Loucy (cell line): ENCODE results near the gene CDS2.

ENCODE experiments used
- H2AFZ ChIP-seq: fragments of 200-600 bp; sonication (generic); 2 replicates; pipeline ENCODE4 v1.6.0; 2016; ENCODE audit warnings: antibody characterized with exemption, mild to moderate bottlenecking, low read length, moderate library complexity
- H3F3A ChIP-seq: fragments of 200-600 bp; 2 replicates; pipeline ENCODE4 v1.6.0; 2016; ENCODE audit warnings: antibody characterized with exemption, low read depth, mild to moderate bottlenecking
- H3K27me3 ChIP-seq: fragments of 200-600 bp; sonication (generic); 2 replicates; pipeline ENCODE4 v1.6.1; 2014; ENCODE audit warnings: low read length, mild to moderate bottlenecking; ENCODE audit not compliant: insufficient read depth, poor library complexity, severe bottlenecking
- H3K36me3 ChIP-seq: fragments of 200-600 bp; sonication (generic); 2 replicates; pipeline ENCODE4 v1.6.1; 2016; ENCODE audit warnings: low read length; ENCODE audit not compliant: insufficient read depth
- H3K4me1 ChIP-seq: fragments of 200-600 bp; sonication (generic); 2 replicates; pipeline ENCODE4 v1.5.1; 2014; ENCODE audit warnings: low read length, mild to moderate bottlenecking; ENCODE audit not compliant: insufficient read depth, poor library complexity, severe bottlenecking
- H3K4me2 ChIP-seq: fragments of 200-600 bp; sonication (generic); 2 replicates; pipeline ENCODE4 v1.6.0; 2014; ENCODE audit warnings: antibody characterized with exemption, low read length, low read depth, mild to moderate bottlenecking; ENCODE audit not compliant: poor library complexity, severe bottlenecking
- H3K4me3 ChIP-seq: fragments of 200-600 bp; sonication (generic); 2 replicates; pipeline ENCODE4 v1.5.1; 2014; ENCODE audit warnings: low read length, mild to moderate bottlenecking, mixed read lengths; ENCODE audit not compliant: poor library complexity, severe bottlenecking
- H3K79me2 ChIP-seq: fragments of 200-600 bp; sonication (generic); 2 replicates; pipeline ENCODE4 v1.6.1; 2014; ENCODE audit warnings: low read length; ENCODE audit not compliant: insufficient read depth
- H3K9ac ChIP-seq: fragments of 200-600 bp; sonication (generic); 2 replicates; pipeline ENCODE4 v1.6.0; 2014; ENCODE audit warnings: mild to moderate bottlenecking, low read depth, low read length, moderate library complexity; ENCODE audit not compliant: poor library complexity, severe bottlenecking
- H3K9me2 ChIP-seq: fragments of 200-600 bp; sonication (generic); replicated peaks from 2 replicates; pipeline ENCODE4 v1.6.1; 2016; ENCODE audit warnings: low read depth, low read length, mixed read lengths
- H3K9me3 ChIP-seq: fragments of 200-600 bp; sonication (generic); 2 replicates; pipeline ENCODE4 v1.6.1; 2014; ENCODE audit warnings: mild to moderate bottlenecking, antibody characterized with exemption, low read length, low read depth; ENCODE audit not compliant: insufficient read depth
- H4K20me1 ChIP-seq: fragments of 200-600 bp; sonication (generic); 2 replicates; pipeline ENCODE4 v1.6.0; 2014; ENCODE audit warnings: antibody characterized with exemption, low read length, mild to moderate bottlenecking; ENCODE audit not compliant: insufficient read depth, poor library complexity, severe bottlenecking
- CTCF ChIP-seq: fragments of 200-600 bp; sonication (generic); conservative IDR thresholded peaks from 2 replicates; pipeline ENCODE4 v1.5.1; 2014; ENCODE audit warnings: mild to moderate bottlenecking, antibody characterized with exemption, low read length
- EZH2phosphoT487 ChIP-seq: fragments of 200-600 bp; IDR thresholded peaks from 2 replicates; pipeline ENCODE4 v1.6.1; 2018; ENCODE audit warnings: antibody characterized with exemption, mild to moderate bottlenecking, moderate library complexity, borderline replicate concordance

CDS2 gene

GRCh38 chr20:5127859-5128424 lies 1.1 kb downstream of the CDS2 start:
- peak overlapping the region; percentile 77 for H2AFZ ChIP-seq
- peak overlapping the region; percentile 96 for H3K4me3 ChIP-seq
- H3K9me3 ChIP-seq = no peaks in the 10 kb centered on the region
- no peaks in the 10 kb centered on the region for H3K27me3 ChIP-seq
- TF ChIP-seq CTCF = no peak
- TF ChIP-seq EZH2phosphoT487 = no peak
- no peaks in the 10 kb centered on the region for H3K9me2 ChIP-seq
- peaks cover 23% of the 10 kb centered on the region for H4K20me1 ChIP-seq
- H3K79me2 ChIP-seq = peaks cover 55% of the 10 kb centered on the region
- H3K36me3 ChIP-seq = no peaks in the 10 kb centered on the region
- H3K9ac ChIP-seq = peak overlapping the region; percentile 84
- peaks cover 3% of the 10 kb centered on the region; the same call in 1 of the 2 replicates for H3F3A ChIP-seq
- peak overlapping the region; percentile 93 for H3K4me2 ChIP-seq
- peaks cover 22% of the 10 kb centered on the region for H3K4me1 ChIP-seq

DNA sequence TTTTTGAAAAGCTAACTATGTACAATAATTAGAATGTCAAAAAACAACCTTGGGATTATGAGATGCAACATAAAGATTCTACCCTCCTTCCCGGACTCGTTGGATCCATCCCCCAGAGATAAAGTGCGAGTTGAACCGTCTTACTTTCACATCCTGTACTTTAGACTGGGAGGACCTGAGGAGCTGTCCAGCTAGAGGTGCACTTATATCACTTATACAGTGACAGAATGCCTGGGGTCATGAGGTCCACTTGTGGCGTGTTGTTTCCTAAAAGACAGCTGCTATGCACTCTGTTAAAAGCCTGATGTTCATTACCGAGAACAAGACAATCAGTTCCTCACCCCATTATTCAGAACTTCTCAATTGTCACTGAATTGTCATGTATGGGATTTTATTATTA lies 2.1 kb downstream of the CDS2 start:
- Histone ChIP-seq H3K9me2 (no peaks in the 10 kb centered on the region), H3K79me2 (peaks cover 65% of the 10 kb centered on the region), H3K9me3 (no peaks in the 10 kb centered on the region), H2AFZ (no peak overlapping the region), H3F3A (peaks cover 3% of the 10 kb centered on the region; the same call in 1 of the 2 replicates), H4K20me1 (peaks cover 23% of the 10 kb centered on the region), H3K4me3 (peak overlapping the region; percentile 96), H3K4me2 (peak overlapping the region; percentile 93), H3K4me1 (peaks cover 20% of the 10 kb centered on the region), H3K27me3 (no peaks in the 10 kb centered on the region), H3K9ac (peak overlapping the region; percentile 84), H3K36me3 (no peaks in the 10 kb centered on the region)
- TF ChIP-seq EZH2phosphoT487 (no peak), CTCF (no peak)

DNA sequence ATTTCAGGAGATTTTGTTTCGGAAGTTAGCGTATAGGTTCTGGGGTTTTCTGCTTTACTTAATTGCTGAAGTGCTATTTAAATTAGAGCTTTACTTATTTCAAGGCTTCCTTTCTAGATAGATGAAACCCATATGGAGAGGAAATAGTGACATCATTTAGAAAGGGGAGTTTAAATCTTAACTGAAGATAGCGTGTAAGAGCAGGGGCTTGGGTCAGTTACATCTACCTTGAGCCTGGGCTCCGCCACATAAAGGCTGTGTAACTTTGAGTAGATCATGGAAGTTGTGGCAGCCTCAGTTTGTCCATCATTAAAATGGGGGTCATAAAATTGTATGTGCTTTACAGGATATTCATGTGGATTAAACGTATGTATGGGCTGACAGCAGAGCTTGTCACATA lies 4.7 kb downstream of the CDS2 start:
- H3F3A ChIP-seq = peaks cover 3% of the 10 kb centered on the region; the same call in 1 of the 2 replicates
- H3K9ac ChIP-seq = no peak overlapping the region
- H3K9me2 ChIP-seq = no peaks in the 10 kb centered on the region
- H4K20me1 ChIP-seq = peaks cover 36% of the 10 kb centered on the region
- peaks cover 36% of the 10 kb centered on the region for H3K4me1 ChIP-seq
- H3K4me3 ChIP-seq = no peak overlapping the region
- no peaks in the 10 kb centered on the region for H3K9me3 ChIP-seq
- H3K79me2 ChIP-seq = peaks cover 79% of the 10 kb centered on the region
- TF ChIP-seq EZH2phosphoT487 = no peak
- no peak for TF ChIP-seq CTCF
- H2AFZ ChIP-seq = no peak overlapping the region
- peak overlapping the region; percentile 48 for H3K4me2 ChIP-seq
- H3K36me3 ChIP-seq = no peaks in the 10 kb centered on the region
- H3K27me3 ChIP-seq = no peaks in the 10 kb centered on the region
